Astrocyte of the spinal cord (primary cell): Measurements from ENCODE around the gene UTS2R.

Source experiments
- DNase-seq: peaks from one replicate; pipeline ENCODE4 v3.0.0; 2011; ENCODE audit warnings: low read depth, low spot score
- H3K4me3 ChIP-seq: 2 replicates; pipeline ENCODE4 v1.5.1; 2011; ENCODE audit warnings: low read depth, mild to moderate bottlenecking, low read length, moderate library complexity
- in situ Hi-C: cut with HindIII; loops from 2 replicates; pipeline ENCODE4 v1.10.0; 2017; ENCODE audit warnings: low sequenced_read_pairs
- TF ChIP-seq, protein P1 (sequence below): IDR thresholded peaks from 2 replicates; pipeline ENCODE4 v1.5.1; 2012; ENCODE audit warnings: low read depth, mild to moderate bottlenecking, low read length, inconsistent platforms

UTS2R gene

DNA sequence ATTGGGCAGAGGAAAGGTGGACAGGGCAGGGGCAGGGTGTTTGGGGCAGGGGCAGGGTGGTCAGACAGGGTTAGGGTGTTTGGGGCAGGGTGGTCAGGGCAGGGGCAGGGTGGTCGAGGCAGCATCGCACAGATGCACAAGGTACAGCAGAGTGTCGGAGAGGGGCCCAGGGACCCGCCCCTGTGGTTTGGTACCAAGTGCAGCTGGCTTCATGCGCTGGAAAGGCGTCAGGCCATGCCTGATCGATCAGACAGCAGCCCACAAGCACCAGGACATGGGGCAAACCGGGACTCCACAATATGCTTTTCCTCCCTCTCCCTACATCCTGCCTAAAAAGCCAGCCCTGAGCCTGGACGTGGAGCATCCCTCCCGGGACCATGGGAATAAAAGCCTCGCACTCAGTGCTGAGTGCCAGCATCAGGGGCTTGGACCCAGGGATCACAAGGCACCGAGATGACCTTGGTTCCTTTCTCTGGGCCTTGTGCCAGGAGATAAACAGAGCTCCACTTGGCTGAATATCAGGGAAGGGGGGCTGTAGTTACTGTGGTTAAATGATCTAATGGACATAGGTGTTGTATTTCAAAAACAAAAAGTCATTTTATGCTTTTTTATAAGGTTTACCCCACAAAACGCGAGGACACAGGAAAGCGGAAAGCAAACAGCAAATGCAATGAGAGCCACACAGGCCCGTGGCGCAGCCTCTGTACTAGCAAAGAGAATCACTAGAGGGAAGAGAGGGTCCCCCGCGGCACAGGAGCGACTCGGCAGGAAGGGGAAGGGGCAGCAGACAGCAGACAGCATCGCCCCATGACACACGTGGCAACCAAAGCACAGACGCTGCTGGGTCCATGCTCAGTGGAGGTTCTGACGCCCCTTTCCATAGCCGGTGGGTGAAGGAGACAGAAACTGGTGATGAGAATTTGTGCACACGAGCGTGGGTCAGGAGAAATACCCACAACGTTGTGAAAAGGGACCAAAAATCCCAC, 41.3 kb downstream of the UTS2R start:
- TF ChIP-seq, protein P1, sequence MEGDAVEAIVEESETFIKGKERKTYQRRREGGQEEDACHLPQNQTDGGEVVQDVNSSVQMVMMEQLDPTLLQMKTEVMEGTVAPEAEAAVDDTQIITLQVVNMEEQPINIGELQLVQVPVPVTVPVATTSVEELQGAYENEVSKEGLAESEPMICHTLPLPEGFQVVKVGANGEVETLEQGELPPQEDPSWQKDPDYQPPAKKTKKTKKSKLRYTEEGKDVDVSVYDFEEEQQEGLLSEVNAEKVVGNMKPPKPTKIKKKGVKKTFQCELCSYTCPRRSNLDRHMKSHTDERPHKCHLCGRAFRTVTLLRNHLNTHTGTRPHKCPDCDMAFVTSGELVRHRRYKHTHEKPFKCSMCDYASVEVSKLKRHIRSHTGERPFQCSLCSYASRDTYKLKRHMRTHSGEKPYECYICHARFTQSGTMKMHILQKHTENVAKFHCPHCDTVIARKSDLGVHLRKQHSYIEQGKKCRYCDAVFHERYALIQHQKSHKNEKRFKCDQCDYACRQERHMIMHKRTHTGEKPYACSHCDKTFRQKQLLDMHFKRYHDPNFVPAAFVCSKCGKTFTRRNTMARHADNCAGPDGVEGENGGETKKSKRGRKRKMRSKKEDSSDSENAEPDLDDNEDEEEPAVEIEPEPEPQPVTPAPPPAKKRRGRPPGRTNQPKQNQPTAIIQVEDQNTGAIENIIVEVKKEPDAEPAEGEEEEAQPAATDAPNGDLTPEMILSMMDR: no peak
- in situ Hi-C loops: loop anchor here (10.0 kb wide), 1 partner anchor 68 kb away; no protein-coding TSS in a partner anchor
- H3K4me3 ChIP-seq: no peak overlapping the region
- DNase-seq: no peak

DNA sequence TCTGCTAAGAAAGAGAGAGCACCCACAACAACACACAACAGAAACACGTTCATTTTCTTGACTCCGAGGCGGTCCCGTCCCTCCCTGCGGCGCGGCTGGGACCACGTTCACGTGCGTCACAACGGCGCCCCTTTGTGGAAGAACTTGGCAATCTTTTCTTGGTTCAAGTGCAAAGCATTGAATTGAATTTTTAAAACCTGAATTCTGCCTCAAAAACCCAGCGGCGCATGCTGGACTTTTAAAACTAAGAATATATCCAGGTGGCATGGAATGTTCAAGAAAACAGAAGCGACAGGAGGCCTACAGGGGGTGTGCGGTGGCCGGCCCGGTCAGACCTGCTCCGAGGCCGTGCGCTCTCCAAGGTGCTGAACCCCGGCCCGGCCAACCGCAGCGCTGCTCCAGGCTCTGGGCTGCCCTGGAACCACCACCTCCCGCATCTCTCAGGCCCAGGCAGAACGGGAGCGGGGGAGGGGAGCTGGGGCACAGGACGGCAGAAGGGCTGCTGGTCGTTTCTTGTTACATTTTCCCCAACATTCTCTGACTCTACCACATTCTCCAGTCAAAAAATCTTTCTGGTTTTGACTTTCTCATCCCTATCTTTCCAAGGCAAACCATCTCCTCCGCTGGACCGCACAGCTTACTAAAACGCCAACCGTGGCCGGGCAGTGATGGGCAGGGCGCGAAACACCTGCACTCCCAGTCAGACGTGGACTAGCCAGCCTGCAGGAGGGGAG, 43.1 kb downstream of the UTS2R start:
- in situ Hi-C loops: loop anchor here (10.0 kb wide), 1 partner anchor 70 kb away; no protein-coding TSS in a partner anchor
- no peak overlapping the region for H3K4me3 ChIP-seq
- peak; percentile 76 for DNase-seq
- TF ChIP-seq, protein P1: peak; percentile 62

DNA sequence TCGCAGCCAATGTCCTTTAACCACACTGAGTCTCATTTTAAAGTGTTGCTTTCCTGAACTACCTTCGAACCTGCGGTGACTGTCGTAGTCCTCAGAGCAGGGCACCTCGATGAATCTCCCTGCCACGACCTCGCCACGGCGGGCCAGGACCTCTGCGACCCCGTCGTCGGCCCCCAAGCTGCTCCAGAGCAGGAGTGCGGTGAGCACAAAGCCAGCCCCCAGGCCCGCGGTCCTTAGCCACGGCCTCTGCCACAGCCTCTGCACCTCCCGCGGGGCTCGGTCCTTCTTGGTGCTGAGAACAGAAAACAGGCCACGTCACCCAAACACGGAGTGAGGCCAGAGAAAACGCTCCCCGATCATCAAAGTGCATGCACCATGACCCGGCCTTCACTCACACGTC, 43.8 kb downstream of the UTS2R start:
- TF ChIP-seq, protein P1: no peak
- DNase-seq: no peak
- in situ Hi-C loops: loop anchor here (10.0 kb wide), 1 partner anchor 71 kb away; no protein-coding TSS in a partner anchor

DNA sequence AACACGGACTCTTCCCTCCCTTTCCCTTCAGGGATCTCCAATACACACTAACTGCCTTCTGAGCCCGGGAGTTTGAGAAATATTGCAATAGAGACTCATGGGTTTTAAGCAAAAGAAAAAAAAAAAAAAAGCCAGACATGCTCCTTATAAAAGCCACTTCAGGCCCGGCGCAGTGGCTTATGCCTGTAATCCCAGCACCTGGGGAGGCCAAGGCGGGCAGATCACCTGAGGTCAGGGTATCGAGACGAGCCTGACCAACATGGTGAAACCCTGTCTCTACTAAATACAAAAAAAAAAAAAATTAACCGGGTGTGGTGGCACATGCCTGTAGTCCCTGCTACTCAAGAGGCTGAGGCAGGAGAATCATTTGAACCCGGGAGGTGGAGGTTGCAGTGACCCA, 44.2 kb downstream of the UTS2R start:
- no peak for DNase-seq
- no peak overlapping the region for H3K4me3 ChIP-seq
- in situ Hi-C loops: loop anchor here (10.0 kb wide), 1 partner anchor 71 kb away; no protein-coding TSS in a partner anchor
- TF ChIP-seq, protein P1: no peak

More for the DNA sequence above, 43.8 kb downstream of the UTS2R start:
- no peak overlapping the region for H3K4me3 ChIP-seq

DNA sequence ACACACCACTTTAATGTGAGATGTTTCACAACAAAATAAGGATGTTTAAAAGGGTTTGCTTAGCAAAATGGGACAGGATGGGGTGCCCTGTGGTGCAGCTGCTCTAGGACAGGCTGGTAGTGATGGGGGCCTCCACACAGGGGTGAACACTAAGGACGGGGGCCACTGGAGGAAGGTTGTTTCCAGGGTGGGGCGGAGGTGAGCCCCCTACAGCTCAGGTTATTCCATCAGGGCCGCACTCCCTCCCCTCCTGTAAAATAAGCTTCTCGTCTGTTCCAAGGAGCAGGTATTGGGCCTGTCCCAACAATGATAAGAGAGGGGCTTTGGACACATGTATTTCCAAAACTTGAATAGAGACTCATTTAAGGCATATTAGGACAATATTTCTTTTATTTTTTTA, 44.7 kb downstream of the UTS2R start:
- TF ChIP-seq, protein P1: no peak
- no peak overlapping the region for H3K4me3 ChIP-seq
- in situ Hi-C loops: loop anchor here (10.0 kb wide), 1 partner anchor 71 kb away; no protein-coding TSS in a partner anchor
- no peak for DNase-seq

DNA sequence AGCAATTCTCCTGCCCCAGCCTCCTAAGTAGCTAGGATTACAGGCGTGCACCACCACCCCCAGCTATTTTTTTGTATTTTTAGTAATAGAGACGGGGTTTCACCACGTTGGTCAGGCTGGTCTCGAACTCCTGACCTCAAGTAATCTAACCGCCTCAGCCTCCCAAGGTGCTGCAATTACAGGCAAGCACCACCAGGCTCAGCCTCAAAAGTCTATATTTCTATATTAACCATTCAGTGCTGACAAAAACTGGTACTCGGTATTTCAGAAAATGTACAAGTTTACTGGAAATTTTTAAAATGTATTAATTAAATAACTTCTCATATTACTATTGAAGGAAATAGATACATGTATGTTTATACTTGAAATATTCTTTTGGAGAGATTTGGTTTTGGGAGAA, 45.2 kb downstream of the UTS2R start:
- in situ Hi-C loops: loop anchor here (10.0 kb wide), 1 partner anchor 72 kb away; no protein-coding TSS in a partner anchor

More for the DNA sequence above, 45.2 kb downstream of the UTS2R start:
- TF ChIP-seq, protein P1: peak; percentile 19
- no peak overlapping the region for H3K4me3 ChIP-seq
- DNase-seq: no peak
